Activated gamma-delta T cell treated with Interleukin-2 at 50 U/mL for 16 hours (primary cell): ENCODE measurements around the gene LEKR1.
A peak's percentile ranks its signal among the peaks of the same experiment; 100 is the strongest.

ENCODE experiments used
- DNase-seq: peaks from one replicate; pipeline ENCODE4 v3.0.0-alpha.2; 2020

LEKR1 gene

GRCh38 chr3:157086775-157087174 lies 260.6 kb downstream of the LEKR1 start:
- DNase-seq, result no peak

- DNase-seq, result no peak
Measured at GRCh38 chr3:157087373-157087772, 261.2 kb downstream of the LEKR1 start.

- no peak for DNase-seq
Measured at GRCh38 chr3:157087780-157088600, 261.8 kb downstream of the LEKR1 start.

- peak; percentile 93 for DNase-seq
Measured at GRCh38 chr3:157088601-157089454, 262.7 kb downstream of the LEKR1 start.

- DNase-seq, result no peak
Measured at GRCh38 chr3:157089455-157090221, 263.5 kb downstream of the LEKR1 start.

- no peak for DNase-seq
Measured at GRCh38 chr3:157091083-157091833, 265.1 kb downstream of the LEKR1 start.

- no peak for DNase-seq
Measured at GRCh38 chr3:157092230-157092629, 266.1 kb downstream of the LEKR1 start.

GRCh38 chr3:157093096-157093495 lies 266.9 kb downstream of the LEKR1 start:
- DNase-seq, result no peak

- no peak for DNase-seq
Measured at GRCh38 chr3:157094301-157094700, 268.1 kb downstream of the LEKR1 start.

GRCh38 chr3:157094751-157095480 lies 268.8 kb downstream of the LEKR1 start:
- DNase-seq, result no peak
